ENCODE measurements around the gene B4GALNT2.
A peak's percentile ranks its signal among the peaks of the same experiment; 100 is the strongest.
"Not testable (repeated sequence)": the region's sequence is repeated elsewhere in the genome, so short reads cannot be mapped to it uniquely, and the experiment has no call there.

Gene B4GALNT2

GRCh38 chr17:49183341-49183740 lies 50.8 kb downstream of the B4GALNT2 start:
- DNase-seq (ENCODE audit: low read depth), result no peak

GRCh38 chr17:49183801-49184200 lies 51.2 kb downstream of the B4GALNT2 start:
- DNase-seq (ENCODE audit: low read depth), result no peak

DNA sequence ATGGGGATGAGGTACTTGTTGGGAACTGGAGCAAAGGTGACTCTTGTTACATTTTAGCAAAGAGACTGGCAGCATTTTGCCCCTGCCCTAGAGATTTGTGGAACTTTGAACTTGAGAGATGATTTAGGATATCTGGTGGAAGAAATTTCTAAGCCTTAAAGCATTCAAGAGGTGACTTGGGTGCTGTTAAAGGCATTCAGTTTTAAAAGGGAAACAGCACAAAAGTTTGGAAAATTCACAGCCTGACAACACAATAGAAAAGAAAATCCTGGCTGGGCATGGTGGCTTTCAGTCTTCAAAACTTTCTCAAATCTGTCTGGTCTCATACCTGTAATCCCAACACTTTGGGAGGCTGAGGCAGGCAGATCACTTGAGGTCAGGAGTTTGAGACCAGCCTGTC lies 52.0 kb downstream of the B4GALNT2 start:
- DNase-seq (ENCODE audit: low read depth), result not testable (repeated sequence)

- not testable (repeated sequence) for DNase-seq (ENCODE audit: low read depth)
Measured at GRCh38 chr17:49185381-49185780, 52.8 kb downstream of the B4GALNT2 start.

GRCh38 chr17:49187301-49187700 lies 54.7 kb downstream of the B4GALNT2 start:
- DNase-seq (ENCODE audit: low read depth), result no peak

DNA sequence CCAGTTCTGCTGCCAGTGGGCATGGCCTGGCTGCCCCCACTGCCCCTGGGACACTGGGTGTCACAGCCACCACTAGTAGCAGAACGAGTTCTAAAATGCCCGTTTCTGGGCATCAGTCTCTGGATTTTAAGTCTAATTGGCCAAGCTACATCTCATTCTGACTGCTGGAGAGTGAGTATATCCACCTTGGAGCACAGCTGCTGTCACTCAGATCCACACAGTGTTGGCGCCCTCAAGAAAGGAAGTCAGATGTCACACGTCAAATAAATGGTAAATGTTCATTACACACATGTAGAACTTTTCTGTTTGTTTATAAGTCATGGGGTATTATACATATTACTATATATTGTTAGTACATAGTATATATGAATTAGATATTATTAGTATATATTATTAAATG lies 58.4 kb downstream of the B4GALNT2 start:
- no peak for DNase-seq (ENCODE audit: low read depth)

DNA sequence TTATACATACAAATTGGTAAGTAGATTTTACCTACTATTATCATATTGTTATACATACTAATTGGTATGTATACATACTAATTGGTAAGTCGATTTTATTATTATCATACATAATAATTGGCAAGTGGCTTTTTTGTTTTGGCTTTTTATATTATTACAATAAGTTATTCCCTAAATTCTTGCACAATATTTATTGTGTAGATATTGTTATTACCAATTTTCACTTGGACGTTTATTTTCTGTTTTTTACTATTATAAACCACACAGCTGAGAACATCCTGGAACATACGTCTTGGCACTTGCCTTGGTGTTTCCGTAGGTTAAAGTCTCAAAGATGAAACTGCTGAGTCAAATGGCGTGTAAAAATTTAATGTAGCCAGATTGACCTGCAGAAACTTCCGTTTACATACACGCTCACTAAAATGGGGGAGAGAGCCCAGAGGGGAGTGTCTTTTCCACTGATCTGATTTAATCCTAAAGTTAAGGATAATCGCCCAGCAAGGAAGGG lies 58.9 kb downstream of the B4GALNT2 start:
- no peak for DNase-seq (ENCODE audit: low read depth)

- peak; percentile 82 for DNase-seq (ENCODE audit: low read depth)
Measured at GRCh38 chr17:49191917-49192741, 59.6 kb downstream of the B4GALNT2 start.

DNA sequence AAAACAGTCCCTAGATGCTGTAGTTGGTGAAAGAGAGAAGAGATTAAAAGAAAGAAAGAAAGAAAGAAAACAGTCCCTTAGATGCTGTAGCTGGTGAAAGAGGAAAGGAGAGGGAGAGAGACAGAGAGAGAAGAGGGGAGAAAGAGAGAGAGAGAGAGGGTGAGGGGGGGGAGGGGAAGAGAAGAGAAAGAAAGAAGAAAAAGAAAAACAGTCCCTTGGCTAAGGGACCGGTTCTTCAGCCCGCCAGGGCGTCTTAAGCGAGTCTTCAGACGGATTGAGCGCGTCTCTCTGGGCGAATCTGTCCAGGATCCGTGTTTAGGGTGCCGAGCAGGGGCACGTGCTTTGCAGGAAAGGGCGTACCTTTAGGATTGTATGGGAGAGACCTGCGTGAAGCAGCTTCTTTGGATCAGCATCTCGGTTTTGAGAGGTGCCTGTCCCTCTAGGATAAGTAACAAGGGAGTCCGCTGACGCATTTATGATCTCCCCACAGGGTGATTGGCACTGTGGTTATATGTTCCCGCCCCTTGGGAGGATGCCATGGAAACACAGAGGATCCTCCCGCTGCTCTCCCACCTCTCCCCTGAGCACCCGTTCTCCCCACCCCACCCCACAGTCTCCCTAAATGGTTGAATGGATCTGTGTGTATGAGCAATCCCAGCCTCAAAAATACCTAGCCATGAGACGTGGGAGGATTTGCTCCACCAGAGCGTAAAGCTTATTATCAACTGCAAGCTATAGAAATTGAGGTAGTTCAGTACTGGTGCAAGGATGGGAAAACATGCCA lies 61.1 kb downstream of the B4GALNT2 start:
- DNase-seq (ENCODE audit: low read depth), result peak; percentile 9

DNA sequence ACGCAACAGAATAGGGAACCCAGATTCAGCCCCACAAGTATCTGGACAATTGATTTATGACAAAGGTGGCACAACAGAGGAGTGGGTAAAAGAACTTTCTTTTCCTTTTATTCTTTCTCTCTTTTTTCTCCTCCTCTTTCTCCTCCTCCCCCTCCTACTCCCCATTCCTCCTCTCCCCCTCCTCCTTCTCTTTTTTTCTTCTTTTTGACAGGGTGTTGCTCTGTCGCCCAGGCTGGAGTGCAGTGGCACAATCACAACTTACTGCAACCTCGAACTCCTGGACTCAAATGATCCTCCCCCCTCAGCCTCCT lies 61.7 kb downstream of the B4GALNT2 start:
- no peak for DNase-seq (ENCODE audit: low read depth)

DNA sequence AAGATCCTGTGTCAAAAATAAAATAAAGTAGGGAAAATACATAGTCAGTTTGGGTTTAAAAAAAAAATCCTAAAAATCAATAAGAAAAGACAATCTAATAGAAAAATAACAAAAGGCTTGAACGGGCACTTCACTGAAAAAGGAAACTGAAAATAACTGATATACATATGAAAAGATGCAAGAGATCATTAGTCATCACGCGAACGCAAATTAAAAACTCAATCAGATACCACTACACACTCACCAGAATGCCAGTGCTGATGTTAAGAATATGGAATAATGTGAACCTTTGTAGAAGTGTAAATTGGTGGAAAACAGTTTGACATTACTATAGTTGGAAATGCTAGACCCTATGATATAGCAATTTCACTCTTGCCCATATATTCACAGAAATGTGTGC lies 63.2 kb downstream of the B4GALNT2 start:
- DNase-seq (ENCODE audit: low read depth), result no peak

GRCh38 chr17:49196520-49196919 lies 64.0 kb downstream of the B4GALNT2 start:
- no peak for DNase-seq (ENCODE audit: low read depth)

GRCh38 chr17:49197346-49197998 lies 64.9 kb downstream of the B4GALNT2 start:
- no peak for DNase-seq (ENCODE audit: low read depth)

DNA sequence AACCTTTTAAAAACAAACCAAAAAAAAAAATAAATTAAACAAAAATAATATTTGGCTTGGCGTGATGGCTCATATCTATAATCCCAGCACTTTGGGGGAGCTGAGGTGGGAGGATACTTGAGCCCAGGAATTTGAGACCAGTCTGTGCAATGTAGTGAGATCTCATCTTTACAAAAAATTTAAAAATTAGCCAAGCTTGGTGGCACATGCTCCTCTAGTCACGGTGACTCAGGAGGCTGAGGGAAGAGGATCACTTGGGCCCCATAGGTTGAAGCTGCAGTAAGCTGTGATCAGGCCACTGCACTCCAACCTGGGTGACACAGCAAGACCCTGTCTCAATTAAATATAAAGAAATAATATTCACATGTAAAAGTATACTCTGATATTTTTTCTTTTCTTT lies 65.6 kb downstream of the B4GALNT2 start:
- DNase-seq (ENCODE audit: low read depth), result no peak

DNA sequence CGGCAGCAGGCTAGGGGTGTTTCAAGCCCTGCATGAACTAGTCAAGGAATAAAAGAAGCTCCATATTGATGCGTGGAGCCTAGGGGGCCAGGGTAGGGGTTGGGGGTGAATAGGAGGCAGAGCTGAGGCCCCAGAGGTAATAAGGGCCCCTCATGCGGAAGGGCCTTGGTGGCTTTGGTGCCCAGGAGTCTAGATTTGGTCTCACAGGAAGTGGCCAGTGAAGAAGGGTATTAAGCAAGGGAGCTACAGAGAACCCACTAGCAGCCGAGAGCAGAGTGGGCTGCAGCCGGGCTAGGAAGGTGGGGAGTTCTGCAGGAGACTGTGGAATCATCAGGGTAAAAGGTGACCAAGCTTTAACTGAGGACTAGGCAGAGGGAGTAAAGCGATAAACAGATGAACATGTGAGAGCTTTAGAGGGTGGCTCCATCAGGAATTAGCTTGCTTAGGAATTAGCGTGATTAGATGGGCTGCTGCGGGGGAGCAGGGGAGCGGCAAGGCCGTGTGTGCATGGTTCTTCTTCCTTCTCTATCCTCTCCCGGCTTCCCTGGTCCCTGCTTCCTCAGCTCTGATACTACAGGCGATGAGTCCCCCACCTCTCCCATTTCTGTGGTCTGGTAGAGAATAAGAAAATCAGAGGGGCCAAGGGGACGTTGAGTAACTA lies 68.0 kb downstream of the B4GALNT2 start:
- DNase-seq (ENCODE audit: low read depth), result no peak

DNA sequence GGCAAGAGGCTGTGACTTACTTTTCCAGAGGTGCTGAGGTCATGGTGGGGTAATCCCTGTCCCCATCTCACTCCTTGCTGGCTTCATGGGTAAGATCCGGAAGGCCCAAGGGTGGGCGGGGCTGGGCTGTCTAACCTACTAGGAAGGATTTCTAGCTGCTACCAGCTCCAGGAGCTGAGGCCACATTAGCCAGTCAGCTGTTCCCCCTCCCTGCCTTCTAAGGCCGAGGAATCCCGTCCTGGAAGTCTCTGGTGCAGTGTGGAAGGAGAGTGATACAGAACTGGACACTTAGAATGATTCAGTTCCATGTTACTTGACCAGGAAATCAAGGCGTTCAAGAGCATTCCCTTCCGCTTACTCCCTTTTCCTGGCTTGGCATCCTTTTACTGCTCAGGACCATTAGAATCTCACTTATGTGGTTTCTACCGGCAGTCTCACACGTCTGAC lies 68.9 kb downstream of the B4GALNT2 start:
- DNase-seq (ENCODE audit: low read depth), result no peak

- DNase-seq (ENCODE audit: low read depth), result no peak
Measured at GRCh38 chr17:49203796-49204195, 71.2 kb downstream of the B4GALNT2 start.

DNA sequence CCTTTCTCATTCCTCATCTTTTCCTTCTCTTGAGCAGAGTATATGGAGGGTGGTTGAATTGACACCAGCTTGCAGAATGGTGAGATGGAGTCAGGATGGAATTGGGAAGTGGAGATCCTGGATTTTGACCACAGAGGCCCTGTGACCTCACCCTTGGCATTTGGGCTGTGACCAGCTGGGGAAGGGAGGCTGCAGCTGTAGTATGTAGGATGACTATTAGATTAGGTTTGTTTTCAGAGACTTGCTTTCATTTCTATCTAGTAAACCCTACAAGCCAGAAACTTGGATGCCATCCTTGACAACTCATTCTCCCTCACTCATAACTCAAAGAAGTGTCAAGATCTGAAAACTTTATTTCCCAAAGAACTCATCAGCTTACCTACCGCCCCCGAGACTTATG lies 71.9 kb downstream of the B4GALNT2 start:
- DNase-seq (ENCODE audit: low read depth), result no peak

GRCh38 chr17:49209061-49209571 lies 76.5 kb downstream of the B4GALNT2 start:
- no peak for DNase-seq (ENCODE audit: low read depth)

DNA sequence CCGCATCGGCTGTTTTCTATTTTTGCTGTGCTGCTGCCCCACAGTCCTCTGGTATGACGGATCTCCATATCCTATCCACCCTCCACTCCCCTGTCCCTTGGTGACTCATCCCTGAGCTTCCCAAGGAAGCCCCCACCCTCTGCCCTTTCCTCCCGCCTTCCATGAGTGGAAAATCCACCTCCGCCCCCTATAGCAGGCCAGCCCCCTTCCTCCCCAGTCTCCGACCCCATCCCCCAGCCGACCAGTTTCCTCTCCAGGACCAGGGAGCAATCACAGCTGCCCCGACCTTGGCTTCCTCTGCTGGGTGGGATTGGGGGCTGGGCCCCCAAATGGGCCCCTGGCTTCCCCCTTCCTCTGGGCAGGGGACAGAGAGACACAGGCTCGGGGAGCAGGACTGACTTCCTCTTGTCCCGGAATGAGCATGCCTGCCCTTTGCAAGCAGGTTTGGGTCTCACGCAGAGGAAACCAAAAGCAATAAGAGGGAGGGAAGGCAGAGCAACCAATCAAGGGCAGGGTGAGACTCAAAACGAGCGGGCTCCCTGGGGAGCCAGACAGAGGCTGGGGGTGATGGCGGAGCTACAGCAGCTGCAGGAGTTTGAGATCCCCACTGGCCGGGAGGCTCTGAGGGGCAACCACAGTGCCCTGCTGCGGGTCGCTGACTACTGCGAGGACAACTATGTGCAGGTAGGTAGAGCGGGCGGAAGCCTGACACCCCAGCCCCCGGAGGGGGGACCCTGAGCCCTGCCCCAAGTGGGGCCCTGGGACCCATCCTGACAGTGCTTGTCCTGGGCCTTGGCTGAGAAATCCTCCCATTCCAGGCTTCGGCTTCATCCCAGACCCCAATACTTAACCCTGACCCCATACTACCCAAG lies 77.8 kb downstream of the B4GALNT2 start, which contains the start of the genes ABI3 and GNGT2:
Gene ABI3 (plus strand): TSS at position 550 of the 872 bp plus-strand sequence. CDS start 18 bp downstream, at position 568.
Gene GNGT2 (minus strand): TSS at position 417 of the 872 bp plus-strand sequence. CDS start 3,152 bp downstream, outside the sequence.
- peak; percentile 46 for DNase-seq (ENCODE audit: low read depth)

GRCh38 chr17:49213399-49213798 lies 80.8 kb downstream of the B4GALNT2 start:
- DNase-seq (ENCODE audit: low read depth), result no peak
